WTC11 (cell line): ENCODE data around the gene ARHGAP26. TPM values are rescaled to one million over a fixed set of nuclear protein-coding genes. Genes with fewer than 3 reads are reported as not detected.

Source experiments
- ATAC-seq: fragments of 200-7000 bp; cut with Tn5 transposase; 2 replicates; pipeline ENCODE4 v1.10.0; 2021; ENCODE audit warnings: mild to moderate bottlenecking, moderate library complexity
- CTCF ChIA-PET: fragments of 300-600 bp; sonication (Branson Sonifier 250); formaldehyde crosslinking; loops from one replicate; lab custom pipeline; 2021; ENCODE audit warnings: antibody characterized with exemption; lab: Charles Lee
- POLR2A ChIA-PET: fragments of 350-600 bp; sonication (Branson Sonifier 250); formaldehyde crosslinking; loops from one replicate; lab custom pipeline; 2021; ENCODE audit warnings: antibody characterized with exemption; lab: Charles Lee
- DNase-seq: peaks from one replicate; pipeline ENCODE4 v3.0.0; 2021; ENCODE audit warnings: low spot score
- H3K27ac Mint-ChIP-seq: 2 replicates; pipeline ENCODE4 v1.8.0; 2021; ENCODE audit warnings: mixed read lengths
- H3K27me3 Mint-ChIP-seq: 2 replicates; pipeline ENCODE4 v1.8.0; 2021; ENCODE audit warnings: low read depth, mild to moderate bottlenecking, moderate library complexity, mixed read lengths
- H3K36me3 Mint-ChIP-seq: 2 replicates; pipeline ENCODE4 v1.8.0; 2021; ENCODE audit warnings: mixed read lengths
- H3K4me1 Mint-ChIP-seq: 2 replicates; pipeline ENCODE4 v1.8.0; 2022; ENCODE audit warnings: mixed read lengths
- H3K4me3 Mint-ChIP-seq: 2 replicates; pipeline ENCODE4 v1.8.0; 2021; ENCODE audit warnings: mild to moderate bottlenecking, moderate library complexity, mixed read lengths
- H3K9me3 Mint-ChIP-seq: 2 replicates; pipeline ENCODE4 v1.8.0; 2021; ENCODE audit warnings: mixed read lengths
- ATF1 ChIP-seq: sonication (generic); formaldehyde crosslinking; IDR thresholded peaks from 2 replicates; pipeline ENCODE4 v1.8.1; 2023; ENCODE audit warnings: mild to moderate bottlenecking, moderate library complexity, missing genetic modification reagents
- CBFB ChIP-seq: sonication (generic); formaldehyde crosslinking; IDR thresholded peaks from 2 replicates; pipeline ENCODE4 v1.8.1; 2022; ENCODE audit warnings: mild to moderate bottlenecking, low read depth, missing genetic modification reagents
- EMX1 ChIP-seq: fragments of 250-450 bp; sonication (Bioruptor Pico); IDR thresholded peaks from 2 replicates; pipeline ENCODE4 v1.8.0; 2021; ENCODE audit warnings: mild to moderate bottlenecking
- FOXP1 ChIP-seq: sonication (generic); formaldehyde crosslinking; IDR thresholded peaks from 2 replicates; pipeline ENCODE4 v1.8.0; 2022; ENCODE audit warnings: missing genetic modification reagents, mild to moderate bottlenecking, moderate library complexity, borderline replicate concordance
- GTF2I ChIP-seq: fragments of 250-450 bp; sonication (Bioruptor Pico); conservative IDR thresholded peaks from 2 replicates; pipeline ENCODE4 v1.4.0; 2021; ENCODE audit warnings: mild to moderate bottlenecking
- IRF2 ChIP-seq: sonication (generic); formaldehyde crosslinking; IDR thresholded peaks from 2 replicates; pipeline ENCODE4 v1.8.0; 2022; ENCODE audit warnings: low read depth, missing genetic modification reagents, borderline replicate concordance
- KAT7 ChIP-seq: sonication (generic); formaldehyde crosslinking; IDR thresholded peaks from 2 replicates; pipeline ENCODE4 v1.8.1; 2023; ENCODE audit warnings: missing genetic modification reagents, mild to moderate bottlenecking, borderline replicate concordance
- MXD4 ChIP-seq: fragments of 250-450 bp; sonication (Bioruptor Pico); IDR thresholded peaks from 2 replicates; pipeline ENCODE4 v1.8.0; 2021; ENCODE audit warnings: mild to moderate bottlenecking, moderate library complexity, borderline replicate concordance
- NFE2L1 ChIP-seq: sonication (generic); formaldehyde crosslinking; IDR thresholded peaks from 2 replicates; pipeline ENCODE4 v1.8.1; 2023; ENCODE audit warnings: missing genetic modification reagents
- NR2C2 ChIP-seq: sonication (generic); formaldehyde crosslinking; IDR thresholded peaks from 2 replicates; pipeline ENCODE4 v1.8.0; 2022; ENCODE audit warnings: mild to moderate bottlenecking, missing genetic modification reagents
- RORB ChIP-seq: fragments of 250-450 bp; sonication (Bioruptor Pico); IDR thresholded peaks from 2 replicates; pipeline ENCODE4 v1.9.0; 2021; ENCODE audit warnings: mild to moderate bottlenecking
- TEAD1 ChIP-seq: sonication (generic); formaldehyde crosslinking; IDR thresholded peaks from 2 replicates; pipeline ENCODE4 v1.8.0; 2022; ENCODE audit warnings: mild to moderate bottlenecking, missing genetic modification reagents
- TP53 ChIP-seq: sonication (generic); formaldehyde crosslinking; IDR thresholded peaks from 2 replicates; pipeline ENCODE4 v1.8.1; 2023; ENCODE audit warnings: mild to moderate bottlenecking, missing genetic modification reagents
- ZBTB21 ChIP-seq: sonication (generic); formaldehyde crosslinking; IDR thresholded peaks from 2 replicates; pipeline ENCODE4 v1.8.1; 2023; ENCODE audit warnings: mild to moderate bottlenecking, missing genetic modification reagents, borderline replicate concordance
- ZNF423 ChIP-seq: fragments of 250-450 bp; sonication (Bioruptor Pico); IDR thresholded peaks from 2 replicates; pipeline ENCODE4 v2.1.2; 2022; ENCODE audit warnings: mild to moderate bottlenecking, moderate library complexity
- total RNA-seq: library from RNA; stranded (reverse); gene quantifications from 3 replicates; pipeline ENCODE4 v1.2.3, GENCODE V29; 2021
- TF ChIP-seq, protein P1 (sequence below): fragments of 250-450 bp; sonication (Bioruptor Pico); conservative IDR thresholded peaks from 2 replicates; pipeline ENCODE4 v1.9.0; 2021; ENCODE audit warnings: mild to moderate bottlenecking
- TF ChIP-seq, protein P2 (sequence below): sonication (generic); formaldehyde crosslinking; IDR thresholded peaks from 2 replicates; pipeline ENCODE4 v1.8.1; 2023; ENCODE audit warnings: mild to moderate bottlenecking, moderate library complexity, missing genetic modification reagents
- TF ChIP-seq, protein P3 (sequence below): sonication (generic); formaldehyde crosslinking; IDR thresholded peaks from 2 replicates; pipeline ENCODE4 v1.8.0; 2022; ENCODE audit warnings: mild to moderate bottlenecking, missing genetic modification reagents
- TF ChIP-seq, protein P4 (sequence below): fragments of 250-450 bp; sonication (Bioruptor Pico); IDR thresholded peaks from 2 replicates; pipeline ENCODE4 v2.1.2; 2022; ENCODE audit warnings: mild to moderate bottlenecking, moderate library complexity
- TF ChIP-seq, protein P5 (sequence below): sonication (generic); formaldehyde crosslinking; IDR thresholded peaks from 2 replicates; pipeline ENCODE4 v1.8.1; 2023; ENCODE audit warnings: mild to moderate bottlenecking, missing genetic modification reagents, moderate library complexity

Gene ARHGAP26
- total RNA-seq, 1 experiment from 2014 or later = 22.3 TPM

DNA sequence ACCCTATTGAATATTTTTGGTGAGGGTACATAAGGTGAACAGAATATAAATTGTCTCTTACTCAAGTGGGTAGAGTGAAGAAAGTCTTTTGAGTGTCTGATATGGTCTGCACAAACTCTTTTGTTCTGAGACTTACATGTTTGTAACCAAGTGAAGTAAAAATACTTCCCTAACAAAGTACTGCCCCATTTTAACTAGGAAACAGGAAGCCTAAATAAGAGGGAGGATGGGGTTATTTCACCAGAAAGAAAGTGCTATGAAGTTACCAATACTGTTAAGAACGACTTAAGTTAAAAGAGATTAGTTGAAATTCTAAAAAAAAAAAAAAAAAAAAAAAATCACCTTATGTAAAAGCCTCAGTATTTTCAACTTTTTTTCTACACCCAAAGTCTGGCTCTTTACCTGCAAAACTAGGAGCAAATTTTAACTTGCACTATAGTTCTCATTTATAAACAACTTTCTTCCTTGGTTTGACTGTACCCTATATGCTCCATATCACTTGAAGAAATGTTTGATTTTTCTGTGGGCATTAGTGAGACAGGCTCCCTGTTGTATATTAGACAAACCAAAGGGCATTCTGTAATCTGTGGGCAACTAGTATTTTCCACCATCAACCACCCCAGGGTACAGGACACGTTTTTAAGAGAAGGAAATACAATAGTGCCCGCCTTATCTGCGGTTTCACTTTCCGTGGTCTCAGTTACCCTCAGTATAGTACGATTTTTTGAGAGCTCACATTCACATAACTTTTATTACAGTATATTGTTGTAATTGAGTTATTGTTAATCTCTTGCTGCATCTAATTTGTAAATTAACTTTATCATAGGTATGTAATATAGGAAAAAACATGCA lies 505.6 kb downstream of the ARHGAP26 start:
- H3K9me3 Mint-ChIP-seq = no peaks in the 10 kb centered on the region
- ATAC-seq = no peak
- no peak overlapping the region for H3K4me3 Mint-ChIP-seq
- ChIA-PET POLR2A (no interaction called here), CTCF (no interaction called here)
- peaks cover 25% of the 10 kb centered on the region for H3K4me1 Mint-ChIP-seq
- H3K36me3 Mint-ChIP-seq = no peaks in the 10 kb centered on the region
- H3K27me3 Mint-ChIP-seq = no peaks in the 10 kb centered on the region; the same call in 1 of the 2 replicates
- TF ChIP-seq GTF2I (no peak), ZBTB21 (CRISPR knock-in tag) (no peak), CBFB (no peak), FOXP1 (no peak), TP53 (CRISPR knock-in tag) (no peak), NFE2L1 (CRISPR knock-in tag) (no peak), NR2C2 (CRISPR knock-in tag) (no peak), MXD4 (CRISPR knock-in tag) (no peak), ZNF423 (CRISPR knock-in tag) (no peak), ATF1 (CRISPR knock-in tag) (no peak), KAT7 (CRISPR knock-in tag) (no peak), EMX1 (CRISPR knock-in tag) (no peak), IRF2 (CRISPR knock-in tag) (no peak), TEAD1 (CRISPR knock-in tag) (no peak), RORB (CRISPR knock-in tag) (no peak)
- TF ChIP-seq, protein P1, sequence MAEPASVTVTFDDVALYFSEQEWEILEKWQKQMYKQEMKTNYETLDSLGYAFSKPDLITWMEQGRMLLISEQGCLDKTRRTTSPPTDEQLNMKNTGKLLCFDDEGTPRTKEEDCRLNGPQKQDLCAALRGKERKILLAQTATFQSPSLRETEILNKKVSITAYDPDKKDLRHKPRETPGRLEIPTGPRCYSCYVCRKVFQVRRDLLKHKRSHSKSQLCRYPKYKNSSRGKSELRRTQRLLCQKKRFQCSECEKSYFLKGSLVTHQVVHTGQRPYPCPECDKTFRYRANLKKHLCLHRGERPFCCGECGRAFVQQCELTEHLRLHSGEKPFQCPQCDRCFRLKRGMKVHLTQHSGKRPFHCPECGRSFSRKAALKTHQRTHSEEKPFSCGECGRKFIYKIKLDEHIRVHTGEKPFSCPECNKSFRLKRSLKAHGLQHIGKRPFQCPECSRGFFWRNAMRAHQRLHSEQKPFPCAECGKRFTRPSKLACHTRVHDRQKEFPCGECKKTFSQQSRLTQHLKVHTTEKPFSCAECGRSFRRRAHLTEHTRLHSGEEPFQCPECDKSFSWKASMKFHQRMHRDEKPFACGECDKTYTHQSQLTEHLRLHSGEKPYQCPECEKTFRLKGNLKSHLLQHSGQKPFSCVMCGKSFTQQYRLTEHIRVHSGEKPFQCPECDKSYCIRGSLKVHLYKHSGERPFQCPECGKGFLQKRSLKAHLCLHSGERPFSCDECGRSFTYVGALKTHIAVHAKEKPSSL (CRISPR knock-in tag) = no peak
- TF ChIP-seq, protein P2, sequence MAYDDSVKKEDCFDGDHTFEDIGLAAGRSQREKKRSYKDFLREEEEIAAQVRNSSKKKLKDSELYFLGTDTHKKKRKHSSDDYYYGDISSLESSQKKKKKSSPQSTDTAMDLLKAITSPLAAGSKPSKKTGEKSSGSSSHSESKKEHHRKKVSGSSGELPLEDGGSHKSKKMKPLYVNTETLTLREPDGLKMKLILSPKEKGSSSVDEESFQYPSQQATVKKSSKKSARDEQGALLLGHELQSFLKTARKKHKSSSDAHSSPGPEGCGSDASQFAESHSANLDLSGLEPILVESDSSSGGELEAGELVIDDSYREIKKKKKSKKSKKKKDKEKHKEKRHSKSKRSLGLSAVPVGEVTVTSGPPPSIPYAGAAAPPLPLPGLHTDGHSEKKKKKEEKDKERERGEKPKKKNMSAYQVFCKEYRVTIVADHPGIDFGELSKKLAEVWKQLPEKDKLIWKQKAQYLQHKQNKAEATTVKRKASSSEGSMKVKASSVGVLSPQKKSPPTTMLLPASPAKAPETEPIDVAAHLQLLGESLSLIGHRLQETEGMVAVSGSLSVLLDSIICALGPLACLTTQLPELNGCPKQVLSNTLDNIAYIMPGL (CRISPR knock-in tag) = no peak
- TF ChIP-seq, protein P3, sequence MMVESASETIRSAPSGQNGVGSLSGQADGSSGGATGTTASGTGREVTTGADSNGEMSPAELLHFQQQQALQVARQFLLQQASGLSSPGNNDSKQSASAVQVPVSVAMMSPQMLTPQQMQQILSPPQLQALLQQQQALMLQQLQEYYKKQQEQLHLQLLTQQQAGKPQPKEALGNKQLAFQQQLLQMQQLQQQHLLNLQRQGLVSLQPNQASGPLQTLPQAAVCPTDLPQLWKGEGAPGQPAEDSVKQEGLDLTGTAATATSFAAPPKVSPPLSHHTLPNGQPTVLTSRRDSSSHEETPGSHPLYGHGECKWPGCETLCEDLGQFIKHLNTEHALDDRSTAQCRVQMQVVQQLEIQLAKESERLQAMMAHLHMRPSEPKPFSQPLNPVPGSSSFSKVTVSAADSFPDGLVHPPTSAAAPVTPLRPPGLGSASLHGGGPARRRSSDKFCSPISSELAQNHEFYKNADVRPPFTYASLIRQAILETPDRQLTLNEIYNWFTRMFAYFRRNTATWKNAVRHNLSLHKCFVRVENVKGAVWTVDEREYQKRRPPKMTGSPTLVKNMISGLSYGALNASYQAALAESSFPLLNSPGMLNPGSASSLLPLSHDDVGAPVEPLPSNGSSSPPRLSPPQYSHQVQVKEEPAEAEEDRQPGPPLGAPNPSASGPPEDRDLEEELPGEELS (CRISPR knock-in tag) = no peak
- TF ChIP-seq, protein P4, sequence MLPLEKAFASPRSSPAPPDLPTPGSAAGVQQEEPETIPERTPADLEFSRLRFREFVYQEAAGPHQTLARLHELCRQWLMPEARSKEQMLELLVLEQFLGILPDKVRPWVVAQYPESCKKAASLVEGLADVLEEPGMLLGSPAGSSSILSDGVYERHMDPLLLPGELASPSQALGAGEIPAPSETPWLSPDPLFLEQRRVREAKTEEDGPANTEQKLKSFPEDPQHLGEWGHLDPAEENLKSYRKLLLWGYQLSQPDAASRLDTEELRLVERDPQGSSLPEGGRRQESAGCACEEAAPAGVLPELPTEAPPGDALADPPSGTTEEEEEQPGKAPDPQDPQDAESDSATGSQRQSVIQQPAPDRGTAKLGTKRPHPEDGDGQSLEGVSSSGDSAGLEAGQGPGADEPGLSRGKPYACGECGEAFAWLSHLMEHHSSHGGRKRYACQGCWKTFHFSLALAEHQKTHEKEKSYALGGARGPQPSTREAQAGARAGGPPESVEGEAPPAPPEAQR (CRISPR knock-in tag) = no peak
- TF ChIP-seq, protein P5, sequence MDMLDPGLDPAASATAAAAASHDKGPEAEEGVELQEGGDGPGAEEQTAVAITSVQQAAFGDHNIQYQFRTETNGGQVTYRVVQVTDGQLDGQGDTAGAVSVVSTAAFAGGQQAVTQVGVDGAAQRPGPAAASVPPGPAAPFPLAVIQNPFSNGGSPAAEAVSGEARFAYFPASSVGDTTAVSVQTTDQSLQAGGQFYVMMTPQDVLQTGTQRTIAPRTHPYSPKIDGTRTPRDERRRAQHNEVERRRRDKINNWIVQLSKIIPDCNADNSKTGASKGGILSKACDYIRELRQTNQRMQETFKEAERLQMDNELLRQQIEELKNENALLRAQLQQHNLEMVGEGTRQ (CRISPR knock-in tag) = no peak
- TF ChIP-seq, all 79 proteins: peak for 0
- no peak overlapping the region for H3K27ac Mint-ChIP-seq
- no peak for DNase-seq
